ENCODE measurements around the gene C19orf18. TPM values are rescaled to one million over a fixed set of nuclear protein-coding genes. Genes with fewer than 3 reads are reported as not detected.

Gene C19orf18
- total RNA-seq, 1 experiment from 2014 or later, result 1.1 TPM

DNA sequence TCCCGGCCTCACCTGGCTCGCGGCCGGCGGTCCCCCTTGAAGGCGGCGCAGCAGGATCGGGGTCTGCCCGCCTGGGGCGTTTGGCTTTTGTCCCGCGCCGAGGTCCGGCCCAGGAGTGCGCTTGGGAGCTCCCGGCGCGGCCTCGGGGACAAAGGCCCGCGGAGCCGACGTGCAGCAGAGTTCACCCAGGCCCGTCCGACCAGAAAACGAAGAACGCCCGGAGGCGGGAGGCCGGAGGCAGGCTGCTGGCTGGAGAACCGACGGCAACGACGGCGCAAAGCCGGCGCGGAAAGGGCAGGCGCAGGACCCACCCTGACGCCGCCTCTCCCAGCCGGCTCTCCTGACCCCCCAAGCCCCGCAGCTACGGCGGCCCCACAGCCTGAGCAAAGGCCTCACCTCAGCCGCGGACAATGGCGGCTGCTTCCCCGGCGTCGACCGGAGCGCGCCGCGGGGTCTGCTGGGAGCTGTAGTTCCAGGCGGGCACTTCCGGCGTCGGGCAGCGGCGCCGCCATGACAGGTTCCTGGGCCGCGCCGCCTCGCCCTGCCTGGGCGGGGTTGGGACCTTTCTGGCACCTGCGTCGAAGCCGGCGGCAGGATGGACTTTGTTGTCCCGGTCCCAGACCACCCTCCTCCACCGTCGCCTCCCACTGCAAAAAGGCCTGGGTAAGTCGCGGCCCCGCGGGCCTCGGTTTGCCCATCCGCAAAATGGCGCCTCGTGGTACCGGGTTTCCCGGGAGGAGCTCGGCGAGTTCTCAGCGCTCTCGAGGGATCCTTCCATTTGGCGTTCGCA, 28.2 kb upstream of the C19orf18 start, which contains the start of gene ZNF606 (continued):
- TF ChIP-seq, protein P1, sequence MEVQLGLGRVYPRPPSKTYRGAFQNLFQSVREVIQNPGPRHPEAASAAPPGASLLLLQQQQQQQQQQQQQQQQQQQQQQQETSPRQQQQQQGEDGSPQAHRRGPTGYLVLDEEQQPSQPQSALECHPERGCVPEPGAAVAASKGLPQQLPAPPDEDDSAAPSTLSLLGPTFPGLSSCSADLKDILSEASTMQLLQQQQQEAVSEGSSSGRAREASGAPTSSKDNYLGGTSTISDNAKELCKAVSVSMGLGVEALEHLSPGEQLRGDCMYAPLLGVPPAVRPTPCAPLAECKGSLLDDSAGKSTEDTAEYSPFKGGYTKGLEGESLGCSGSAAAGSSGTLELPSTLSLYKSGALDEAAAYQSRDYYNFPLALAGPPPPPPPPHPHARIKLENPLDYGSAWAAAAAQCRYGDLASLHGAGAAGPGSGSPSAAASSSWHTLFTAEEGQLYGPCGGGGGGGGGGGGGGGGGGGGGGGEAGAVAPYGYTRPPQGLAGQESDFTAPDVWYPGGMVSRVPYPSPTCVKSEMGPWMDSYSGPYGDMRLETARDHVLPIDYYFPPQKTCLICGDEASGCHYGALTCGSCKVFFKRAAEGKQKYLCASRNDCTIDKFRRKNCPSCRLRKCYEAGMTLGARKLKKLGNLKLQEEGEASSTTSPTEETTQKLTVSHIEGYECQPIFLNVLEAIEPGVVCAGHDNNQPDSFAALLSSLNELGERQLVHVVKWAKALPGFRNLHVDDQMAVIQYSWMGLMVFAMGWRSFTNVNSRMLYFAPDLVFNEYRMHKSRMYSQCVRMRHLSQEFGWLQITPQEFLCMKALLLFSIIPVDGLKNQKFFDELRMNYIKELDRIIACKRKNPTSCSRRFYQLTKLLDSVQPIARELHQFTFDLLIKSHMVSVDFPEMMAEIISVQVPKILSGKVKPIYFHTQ (CRISPR knock-in tag; IDR thresholded peaks at IDR 0.05), result no peak
- TF ChIP-seq ATF1 (CRISPR knock-in tag; IDR thresholded peaks at IDR 0.05) (no peak; the same call in 1 of the 2 replicates), CREM (CRISPR knock-in tag; IDR thresholded peaks at IDR 0.05) (peak; percentile 84), KAT7 (CRISPR knock-in tag; IDR thresholded peaks at IDR 0.05; ENCODE audit: borderline replicate concordance) (peak; percentile 46; the same call in 1 of the 2 replicates), NFE2L1 (CRISPR knock-in tag; IDR thresholded peaks at IDR 0.05) (peak; percentile 73; the same call in 1 of the 2 replicates), ETV6 (CRISPR knock-in tag; IDR thresholded peaks at IDR 0.05) (peak; percentile 88; the same call in 1 of the 2 replicates), ELF4 (CRISPR knock-in tag; IDR thresholded peaks at IDR 0.05; ENCODE audit: low read depth) (0 out of 2 replicates have a peak, but pooled peaks have one; percentile 18)
- TF ChIP-seq, protein P2, sequence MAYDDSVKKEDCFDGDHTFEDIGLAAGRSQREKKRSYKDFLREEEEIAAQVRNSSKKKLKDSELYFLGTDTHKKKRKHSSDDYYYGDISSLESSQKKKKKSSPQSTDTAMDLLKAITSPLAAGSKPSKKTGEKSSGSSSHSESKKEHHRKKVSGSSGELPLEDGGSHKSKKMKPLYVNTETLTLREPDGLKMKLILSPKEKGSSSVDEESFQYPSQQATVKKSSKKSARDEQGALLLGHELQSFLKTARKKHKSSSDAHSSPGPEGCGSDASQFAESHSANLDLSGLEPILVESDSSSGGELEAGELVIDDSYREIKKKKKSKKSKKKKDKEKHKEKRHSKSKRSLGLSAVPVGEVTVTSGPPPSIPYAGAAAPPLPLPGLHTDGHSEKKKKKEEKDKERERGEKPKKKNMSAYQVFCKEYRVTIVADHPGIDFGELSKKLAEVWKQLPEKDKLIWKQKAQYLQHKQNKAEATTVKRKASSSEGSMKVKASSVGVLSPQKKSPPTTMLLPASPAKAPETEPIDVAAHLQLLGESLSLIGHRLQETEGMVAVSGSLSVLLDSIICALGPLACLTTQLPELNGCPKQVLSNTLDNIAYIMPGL (CRISPR knock-in tag; IDR thresholded peaks at IDR 0.05), result peak; percentile 72
- TF ChIP-seq, protein P3, sequence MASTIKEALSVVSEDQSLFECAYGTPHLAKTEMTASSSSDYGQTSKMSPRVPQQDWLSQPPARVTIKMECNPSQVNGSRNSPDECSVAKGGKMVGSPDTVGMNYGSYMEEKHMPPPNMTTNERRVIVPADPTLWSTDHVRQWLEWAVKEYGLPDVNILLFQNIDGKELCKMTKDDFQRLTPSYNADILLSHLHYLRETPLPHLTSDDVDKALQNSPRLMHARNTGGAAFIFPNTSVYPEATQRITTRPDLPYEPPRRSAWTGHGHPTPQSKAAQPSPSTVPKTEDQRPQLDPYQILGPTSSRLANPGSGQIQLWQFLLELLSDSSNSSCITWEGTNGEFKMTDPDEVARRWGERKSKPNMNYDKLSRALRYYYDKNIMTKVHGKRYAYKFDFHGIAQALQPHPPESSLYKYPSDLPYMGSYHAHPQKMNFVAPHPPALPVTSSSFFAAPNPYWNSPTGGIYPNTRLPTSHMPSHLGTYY (CRISPR knock-in tag; IDR thresholded peaks at IDR 0.05), result no peak
- TF ChIP-seq, protein P4, sequence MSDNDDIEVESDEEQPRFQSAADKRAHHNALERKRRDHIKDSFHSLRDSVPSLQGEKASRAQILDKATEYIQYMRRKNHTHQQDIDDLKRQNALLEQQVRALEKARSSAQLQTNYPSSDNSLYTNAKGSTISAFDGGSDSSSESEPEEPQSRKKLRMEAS (CRISPR knock-in tag; IDR thresholded peaks at IDR 0.05), result peak; percentile 94
- TF ChIP-seq, protein P5, sequence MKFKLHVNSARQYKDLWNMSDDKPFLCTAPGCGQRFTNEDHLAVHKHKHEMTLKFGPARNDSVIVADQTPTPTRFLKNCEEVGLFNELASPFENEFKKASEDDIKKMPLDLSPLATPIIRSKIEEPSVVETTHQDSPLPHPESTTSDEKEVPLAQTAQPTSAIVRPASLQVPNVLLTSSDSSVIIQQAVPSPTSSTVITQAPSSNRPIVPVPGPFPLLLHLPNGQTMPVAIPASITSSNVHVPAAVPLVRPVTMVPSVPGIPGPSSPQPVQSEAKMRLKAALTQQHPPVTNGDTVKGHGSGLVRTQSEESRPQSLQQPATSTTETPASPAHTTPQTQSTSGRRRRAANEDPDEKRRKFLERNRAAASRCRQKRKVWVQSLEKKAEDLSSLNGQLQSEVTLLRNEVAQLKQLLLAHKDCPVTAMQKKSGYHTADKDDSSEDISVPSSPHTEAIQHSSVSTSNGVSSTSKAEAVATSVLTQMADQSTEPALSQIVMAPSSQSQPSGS (CRISPR knock-in tag; IDR thresholded peaks at IDR 0.05; ENCODE audit: borderline replicate concordance, low read depth), result no peak

- Mint-ChIP-seq H3K27ac (peak overlapping the region; percentile 90), H3K27me3 (ENCODE audit: low read depth) (no peaks in the 10 kb centered on the region), H3K36me3 (peaks cover 70% of the 10 kb centered on the region), H3K4me1 (peaks cover 22% of the 10 kb centered on the region), H3K9me3 (no peaks in the 10 kb centered on the region), H3K4me3 (peak overlapping the region; percentile 95)
- ChIA-PET CTCF (interaction anchor here (0.8 to 2.2 kb wide), 13 partner anchors 20 to 153 kb away, joined by 3 to 12 read pairs (median 3); partner anchors contain the start of genes ZNF329, ZNF417 and ZNF418), POLR2A (interaction anchor here (0.7 to 2.6 kb wide), 15 partner anchors 12 to 293 kb away, joined by 3 to 13 read pairs (median 4); partner anchors contain the start of genes ZNF135, ZNF329, ZNF417 and ZNF418)
- DNase-seq (ENCODE audit: low spot score) (no peak), ATAC-seq (no peak)
- TF ChIP-seq JUN (CRISPR knock-in tag; IDR thresholded peaks at IDR 0.05) (no peak), ZNF121 (CRISPR knock-in tag; IDR thresholded peaks at IDR 0.05) (peak; percentile 78), MXD4 (CRISPR knock-in tag; IDR thresholded peaks at IDR 0.05; ENCODE audit: borderline replicate concordance) (no peak), ESRRA (CRISPR knock-in tag; IDR thresholded peaks at IDR 0.05; ENCODE audit: borderline replicate concordance) (no peak)
These were observed 27.6 kb upstream of the C19orf18 start for GRCh38 chr19:58001895-58002369.

Measured in WTC11 (cell line).